HuH-7 (cell line): ENCODE data around the gene CCN5.

ENCODE experiments used
- DNase-seq: peaks from one replicate; pipeline ENCODE4 v3.0.0; 2011; ENCODE audit warnings: low spot score

The CCN5 gene

GRCh38 chr20:44737116-44737515, 21.9 kb downstream of the CCN5 start:
- no peak for DNase-seq

GRCh38 chr20:44738813-44739477, 23.8 kb downstream of the CCN5 start:
- DNase-seq = peak; percentile 83

GRCh38 chr20:44739942-44740341, 24.8 kb downstream of the CCN5 start:
- no peak for DNase-seq

- DNase-seq = no peak
Observed at GRCh38 chr20:44742304-44743079, 27.3 kb downstream of the CCN5 start.

DNA sequence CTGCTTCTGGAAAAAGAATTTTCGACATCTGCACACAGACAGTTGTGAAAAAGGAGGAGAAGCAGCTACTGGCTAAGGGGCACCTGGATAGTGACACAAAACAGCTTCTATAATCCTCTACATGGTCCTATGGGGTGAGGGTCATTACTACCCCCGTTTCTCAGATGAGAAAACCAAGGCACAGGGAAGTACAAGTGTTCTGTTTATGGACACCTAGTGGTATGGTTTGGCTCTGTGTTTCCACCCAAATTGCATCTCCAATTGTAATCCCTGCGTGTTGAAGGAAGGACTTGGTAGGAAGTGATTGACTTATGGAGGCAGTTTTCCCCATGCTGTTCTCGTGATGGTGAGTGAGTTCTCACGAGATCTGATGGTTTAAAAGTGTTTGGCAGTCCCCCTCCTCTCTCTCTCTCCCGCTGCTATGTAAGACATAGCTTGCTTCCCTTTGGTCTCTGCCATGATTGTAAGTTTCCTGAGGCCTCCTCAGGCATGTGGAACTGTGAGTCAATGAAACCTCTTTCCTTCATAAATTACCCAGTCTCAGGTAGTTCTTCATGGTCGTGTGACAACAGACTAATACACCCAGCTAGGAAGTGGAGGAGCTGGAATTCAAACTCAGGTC, 28.0 kb downstream of the CCN5 start:
- no peak for DNase-seq

GRCh38 chr20:44743916-44744655, 28.9 kb downstream of the CCN5 start:
- DNase-seq = no peak

GRCh38 chr20:44745122-44745597, 30.0 kb downstream of the CCN5 start:
- no peak for DNase-seq

GRCh38 chr20:44745598-44746366, 30.6 kb downstream of the CCN5 start, which contains the start of gene KCNK15:
KCNK15 (plus strand) TSS chr20:44745865; CDS start chr20:44745911, 46 bp downstream.
- DNase-seq = no peak

DNA sequence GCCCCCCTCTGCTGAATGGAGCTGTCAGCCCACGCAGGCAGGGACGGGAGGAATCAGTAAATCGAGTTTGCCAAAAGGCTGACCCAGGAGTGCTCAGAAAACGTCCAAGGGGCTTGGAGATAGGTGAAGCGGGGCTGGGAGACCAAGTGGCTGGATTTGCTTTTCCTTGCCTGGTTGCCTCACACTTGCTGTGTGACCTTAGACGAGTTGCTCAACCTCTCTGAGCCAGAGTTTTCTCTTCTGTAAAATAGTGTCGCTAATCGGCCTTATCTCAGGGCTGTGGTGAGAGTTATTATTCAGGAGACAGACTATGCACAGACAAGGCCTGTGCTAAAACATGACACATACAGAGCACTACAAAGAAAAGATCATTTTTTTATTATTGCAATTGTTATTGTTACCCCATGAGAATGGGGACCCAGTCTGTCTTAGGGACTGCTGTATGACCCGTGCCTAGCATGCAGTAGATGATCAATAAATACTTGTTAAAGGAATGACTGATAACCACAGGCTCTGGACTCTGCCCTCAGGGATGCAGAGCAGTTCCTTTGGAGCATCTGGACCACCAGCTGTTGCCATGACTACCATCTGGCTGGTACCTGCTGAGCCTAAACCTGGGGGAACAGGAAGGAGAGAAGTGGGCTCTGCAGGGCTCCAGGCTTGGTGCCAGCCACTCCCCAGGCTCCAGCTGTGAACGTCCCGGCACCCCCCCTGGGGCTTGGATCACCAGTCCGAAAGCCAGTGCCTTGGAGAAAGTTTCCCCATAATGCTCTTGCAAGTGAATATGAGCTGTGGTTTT, 31.4 kb downstream of the CCN5 start:
- DNase-seq = no peak

DNA sequence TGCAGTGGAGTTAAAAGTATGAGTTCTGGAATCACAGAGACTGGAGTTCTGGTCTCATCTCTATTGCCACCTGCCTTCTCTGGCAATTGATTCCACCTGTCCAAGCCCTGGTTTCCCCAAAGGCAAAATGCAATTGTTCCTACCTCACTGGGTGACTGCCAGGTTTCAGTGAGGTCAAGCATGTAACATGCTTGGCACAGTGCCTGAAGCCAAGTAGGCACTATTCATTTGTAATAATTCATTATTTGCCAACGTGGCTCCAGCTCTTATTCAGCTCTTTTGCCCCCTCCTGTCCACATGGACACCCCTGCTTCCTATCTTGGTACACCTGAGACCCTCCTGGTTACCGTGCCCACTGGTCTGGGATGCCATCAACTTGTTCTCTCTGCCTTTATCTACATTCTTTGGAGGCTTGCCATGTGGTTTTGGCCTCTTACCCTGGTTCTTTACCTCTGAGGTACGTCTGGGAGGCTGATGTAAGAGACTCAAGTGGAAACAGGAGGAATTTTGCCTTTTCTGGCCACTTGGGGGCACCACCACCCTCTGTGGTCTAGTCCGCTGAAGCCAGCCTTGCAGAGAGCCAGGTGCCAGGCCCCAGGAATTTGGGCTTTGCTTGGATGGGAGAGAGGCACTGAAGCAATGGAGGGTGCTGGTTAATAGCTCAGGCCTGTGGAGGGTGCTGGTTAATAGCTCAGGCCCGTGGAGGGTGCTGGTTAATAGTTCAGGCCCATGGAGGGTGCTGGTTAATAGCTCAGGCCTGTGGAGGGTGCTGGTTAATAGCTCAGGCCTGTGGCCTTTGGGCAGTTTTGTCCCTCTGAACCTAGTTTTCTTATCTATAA, 32.2 kb downstream of the CCN5 start:
- peak; percentile 88 for DNase-seq

DNA sequence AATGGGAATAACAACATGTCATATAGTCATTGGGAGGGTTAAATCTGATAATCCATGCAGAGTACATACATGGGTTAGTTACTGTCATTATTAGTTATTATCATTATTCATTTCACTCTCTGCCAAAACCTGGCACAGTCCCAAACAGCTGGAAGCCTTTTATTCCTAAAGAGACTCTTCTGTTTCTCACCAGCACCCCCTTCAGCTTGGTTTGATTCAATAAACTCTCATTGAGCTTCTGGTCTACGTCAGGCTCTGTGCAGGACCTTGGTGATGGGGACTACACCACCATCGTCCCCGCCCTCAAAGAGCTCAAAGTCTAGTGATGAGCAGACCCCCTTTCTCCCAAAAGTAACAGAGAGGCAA, 32.8 kb downstream of the CCN5 start:
- no peak for DNase-seq

- DNase-seq = no peak
Observed at GRCh38 chr20:44750081-44750805, 35.1 kb downstream of the CCN5 start.

DNA sequence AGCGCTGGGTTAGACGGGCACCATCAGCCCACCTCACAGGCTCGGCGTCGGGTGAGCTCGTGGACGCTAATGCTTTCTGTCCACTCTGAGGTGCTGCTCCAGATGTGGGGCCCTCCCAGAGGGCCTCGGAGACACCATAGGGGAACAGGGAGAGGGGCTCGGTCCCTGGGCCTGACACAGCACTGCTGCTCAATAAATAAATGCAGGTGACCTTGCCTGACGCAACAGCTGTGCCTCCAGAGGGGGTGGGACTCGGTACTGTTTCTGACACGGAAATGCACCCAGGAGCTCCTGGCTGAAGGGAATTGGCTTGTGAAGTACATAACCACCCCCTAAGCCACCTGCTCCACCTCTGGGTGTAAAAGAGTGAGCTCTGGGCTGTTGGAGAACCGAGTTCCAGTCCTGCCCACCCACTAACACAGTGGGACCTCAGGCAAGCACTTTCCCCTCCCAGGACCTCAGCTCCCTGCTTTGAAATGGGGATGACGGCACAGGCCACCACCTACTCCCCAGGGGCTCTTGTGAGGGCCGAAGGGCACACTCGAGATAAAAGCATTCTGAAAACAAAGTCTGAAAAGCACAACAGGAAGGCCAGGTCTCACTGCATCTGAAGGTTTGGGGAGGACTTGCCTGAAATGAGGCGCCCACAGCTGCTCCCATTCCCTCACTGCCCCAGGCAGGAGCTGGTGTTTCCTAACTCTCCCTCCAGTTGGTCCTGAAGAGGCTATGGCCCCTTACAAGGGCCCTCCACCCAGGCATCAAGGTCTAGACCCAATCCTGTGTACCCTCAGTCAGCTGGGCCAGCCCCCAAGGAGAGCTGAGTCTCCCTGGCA, 37.1 kb downstream of the CCN5 start:
- DNase-seq = no peak

- DNase-seq = no peak
Observed at GRCh38 chr20:44754554-44754953, 39.4 kb downstream of the CCN5 start.

GRCh38 chr20:44756011-44756688, 41.0 kb downstream of the CCN5 start:
- DNase-seq = no peak

DNA sequence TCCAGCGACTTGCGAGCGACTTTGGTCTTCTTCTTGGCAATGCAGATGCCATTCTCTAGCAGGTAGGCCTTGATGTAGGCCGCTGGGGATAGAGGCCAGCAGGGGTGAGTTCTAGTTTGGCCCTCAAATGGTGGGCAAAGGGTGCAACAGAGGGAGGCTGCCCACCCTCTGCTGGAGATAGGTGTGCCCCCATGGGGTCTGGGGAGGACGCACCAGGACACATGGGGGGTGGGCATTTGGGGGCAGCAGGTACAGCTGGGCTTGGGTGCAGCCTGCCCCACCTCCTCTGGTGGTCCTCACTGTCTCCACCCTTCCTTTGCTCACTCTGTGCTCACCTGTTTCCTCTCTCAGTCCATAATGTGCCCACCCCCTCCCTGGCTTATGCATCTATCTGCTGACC, 41.8 kb downstream of the CCN5 start:
- DNase-seq = no peak

GRCh38 chr20:44758247-44759101, 43.3 kb downstream of the CCN5 start:
- DNase-seq = no peak
